ENCODE data around the gene CDC42BPB.
A peak's percentile ranks its signal among the peaks of the same experiment; 100 is the strongest.
"Not testable (repeated sequence)": the region's sequence is repeated elsewhere in the genome, so short reads cannot be mapped to it uniquely, and the experiment has no call there.

The CDC42BPB gene

GRCh38 chr14:103045371-103045869 lies 11.9 kb downstream of the CDC42BPB start:
- in situ Hi-C loops (cut with HindIII; ENCODE audit: low pct_unique_long_range_greater_than_20kb, low sequenced_read_pairs): no loop called here
- no peak for DNase-seq (ENCODE audit: low read depth in 1 of 2, low spot score in 1 of 2)
- no peak for TF ChIP-seq JUND (IDR thresholded peaks at IDR 0.05; ENCODE audit: low read depth)

GRCh38 chr14:103043257-103044015 lies 13.9 kb downstream of the CDC42BPB start:
- no peak for DNase-seq (ENCODE audit: low read depth in 1 of 2, low spot score in 1 of 2)
- no peak for TF ChIP-seq JUND (IDR thresholded peaks at IDR 0.05; ENCODE audit: low read depth)
- in situ Hi-C loops (cut with HindIII; ENCODE audit: low pct_unique_long_range_greater_than_20kb, low sequenced_read_pairs): no loop called here

DNA sequence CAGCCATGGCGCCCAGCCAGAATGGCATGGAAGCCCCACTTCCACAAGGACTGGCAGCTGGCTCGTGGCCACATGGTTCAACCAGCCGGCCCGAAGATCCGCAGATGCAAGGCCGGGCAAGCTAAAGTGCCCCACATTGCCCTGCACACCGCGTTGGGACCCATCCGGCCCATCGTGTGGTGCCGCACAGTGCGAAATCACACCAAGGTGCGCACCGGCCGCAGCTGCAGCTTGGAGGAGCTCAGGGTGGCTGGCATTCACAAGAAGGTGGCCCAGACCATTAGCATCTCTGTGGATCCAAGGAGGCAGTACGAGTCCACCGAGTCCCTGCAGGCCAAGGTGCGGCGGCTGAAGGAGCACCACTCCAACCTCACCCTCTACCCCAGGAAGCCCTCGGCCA lies 15.9 kb downstream of the CDC42BPB start:
- in situ Hi-C loops (cut with HindIII; ENCODE audit: low pct_unique_long_range_greater_than_20kb, low sequenced_read_pairs): no loop called here
- no peak for TF ChIP-seq JUND (IDR thresholded peaks at IDR 0.05; ENCODE audit: low read depth)
- no peak for DNase-seq (ENCODE audit: low read depth in 1 of 2, low spot score in 1 of 2)

GRCh38 chr14:103033681-103034096 lies 23.7 kb downstream of the CDC42BPB start:
- no peak; the same call in 1 of the 2 replicates for TF ChIP-seq JUND (IDR thresholded peaks at IDR 0.05; ENCODE audit: low read depth)
- in situ Hi-C loops (cut with HindIII; ENCODE audit: low pct_unique_long_range_greater_than_20kb, low sequenced_read_pairs): no loop called here
- DNase-seq (ENCODE audit: low read depth in 1 of 2, low spot score in 1 of 2): peak; percentile 25 to 36

GRCh38 chr14:103031956-103032355 lies 25.4 kb downstream of the CDC42BPB start:
- TF ChIP-seq JUND (IDR thresholded peaks at IDR 0.05; ENCODE audit: low read depth): no peak
- in situ Hi-C loops (cut with HindIII; ENCODE audit: low pct_unique_long_range_greater_than_20kb, low sequenced_read_pairs): no loop called here

GRCh38 chr14:103031566-103031911 lies 25.8 kb downstream of the CDC42BPB start:
- no peak for DNase-seq (ENCODE audit: low read depth in 1 of 2, low spot score in 1 of 2)
- TF ChIP-seq JUND (IDR thresholded peaks at IDR 0.05; ENCODE audit: low read depth): no peak
- in situ Hi-C loops (cut with HindIII; ENCODE audit: low pct_unique_long_range_greater_than_20kb, low sequenced_read_pairs): no loop called here

More at GRCh38 chr14:103031956-103032355, 25.4 kb downstream of the CDC42BPB start:
- peak in 1 of 2 experiments; percentile 22 for DNase-seq (ENCODE audit: low read depth in 1 of 2, low spot score in 1 of 2)

DNA sequence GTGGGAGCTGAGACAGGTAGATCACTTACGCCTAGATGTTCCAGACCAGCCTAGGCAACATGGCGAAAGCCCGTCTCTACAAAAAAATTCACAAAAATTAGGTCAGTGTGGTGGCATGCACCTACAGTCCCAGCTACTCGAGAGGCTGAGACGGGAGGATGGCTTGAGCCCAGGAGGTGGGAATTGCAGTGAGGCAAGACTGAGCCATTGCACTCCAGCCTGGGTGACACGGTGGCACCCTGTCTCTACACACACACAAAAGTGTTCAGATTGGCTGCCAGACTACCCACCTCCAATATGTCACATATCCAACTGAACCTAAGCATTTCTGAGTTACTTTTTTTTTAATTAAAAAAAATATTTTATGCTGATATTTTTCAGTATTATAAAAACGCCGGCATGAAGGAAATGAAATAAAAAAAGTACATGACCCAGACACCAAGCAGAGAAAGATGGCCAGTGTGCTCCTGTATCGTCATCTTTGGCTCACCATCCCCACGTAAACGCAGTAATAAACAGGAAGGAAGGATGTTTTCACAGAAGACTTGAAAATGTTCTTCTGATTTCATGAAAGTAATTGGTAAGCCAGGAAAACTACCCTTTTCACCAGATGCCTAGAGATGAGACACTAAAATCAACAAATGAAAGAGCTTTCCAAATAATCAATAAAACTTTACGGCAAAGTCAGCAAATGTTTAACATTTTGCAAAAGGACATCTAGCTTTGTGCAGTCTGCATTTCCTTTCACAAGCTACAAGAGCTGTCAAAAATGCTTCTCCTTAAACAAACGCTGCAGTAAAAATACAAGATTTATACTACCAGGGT lies 26.4 kb downstream of the CDC42BPB start:
- no peak for TF ChIP-seq JUND (IDR thresholded peaks at IDR 0.05; ENCODE audit: low read depth)
- DNase-seq (ENCODE audit: low read depth in 1 of 2, low spot score in 1 of 2): no peak
- in situ Hi-C loops (cut with HindIII; ENCODE audit: low pct_unique_long_range_greater_than_20kb, low sequenced_read_pairs): no loop called here

GRCh38 chr14:103029936-103030335 lies 27.4 kb downstream of the CDC42BPB start:
- no peak for TF ChIP-seq JUND (IDR thresholded peaks at IDR 0.05; ENCODE audit: low read depth)
- DNase-seq (ENCODE audit: low read depth in 1 of 2, low spot score in 1 of 2): no peak
- in situ Hi-C loops (cut with HindIII; ENCODE audit: low pct_unique_long_range_greater_than_20kb, low sequenced_read_pairs): no loop called here

DNA sequence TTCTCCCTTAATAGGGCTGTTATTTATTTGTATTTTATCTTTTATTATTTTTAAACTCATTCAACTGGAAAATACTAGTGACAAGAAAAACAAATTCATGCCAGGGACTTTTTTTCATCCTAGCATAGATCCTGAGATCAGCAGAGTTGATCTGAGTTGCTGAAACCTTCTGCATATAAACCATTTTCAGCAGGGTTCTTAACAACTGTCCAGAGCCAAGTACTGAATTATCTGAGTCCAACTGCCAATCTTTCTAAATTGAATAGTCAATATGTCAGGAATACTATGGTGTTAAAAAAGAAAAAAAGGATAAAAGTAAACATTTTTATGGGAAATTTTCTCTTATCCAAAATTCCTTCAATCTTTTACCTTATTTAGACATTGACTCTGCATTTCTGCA lies 28.6 kb downstream of the CDC42BPB start:
- in situ Hi-C loops (cut with HindIII; ENCODE audit: low pct_unique_long_range_greater_than_20kb, low sequenced_read_pairs): no loop called here
- no peak for DNase-seq (ENCODE audit: low read depth in 1 of 2, low spot score in 1 of 2)
- no peak for TF ChIP-seq JUND (IDR thresholded peaks at IDR 0.05; ENCODE audit: low read depth)

DNA sequence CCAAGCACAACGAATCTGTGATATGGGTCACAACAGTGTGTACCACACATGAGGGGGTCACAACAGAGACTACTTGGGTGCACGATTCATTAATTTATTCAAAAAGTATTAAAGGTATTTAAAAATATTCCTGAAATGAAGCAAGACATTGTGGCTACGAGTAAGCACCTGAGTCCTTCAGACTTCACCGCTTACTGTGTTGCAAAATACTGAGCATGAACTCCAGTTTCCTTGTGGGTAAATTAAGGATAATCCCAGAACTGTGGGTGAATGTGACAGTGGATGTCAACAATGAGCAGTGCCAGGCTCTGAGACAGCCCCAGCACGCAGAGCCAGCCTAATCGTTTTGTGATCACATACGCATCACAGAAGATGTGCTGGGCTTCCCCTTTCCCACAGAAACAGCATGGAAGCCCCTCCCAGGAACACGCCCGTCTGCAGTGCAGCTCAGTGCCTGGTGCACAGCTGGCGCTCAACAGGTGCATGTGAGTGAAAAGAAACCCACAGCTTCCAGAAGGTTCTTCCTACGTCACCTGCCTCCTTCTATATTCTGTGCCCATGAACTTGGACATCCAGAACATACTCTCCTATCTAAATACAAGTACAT lies 29.1 kb downstream of the CDC42BPB start:
- DNase-seq (ENCODE audit: low read depth in 1 of 2, low spot score in 1 of 2): no peak
- in situ Hi-C loops (cut with HindIII; ENCODE audit: low pct_unique_long_range_greater_than_20kb, low sequenced_read_pairs): no loop called here
- no peak for TF ChIP-seq JUND (IDR thresholded peaks at IDR 0.05; ENCODE audit: low read depth)

DNA sequence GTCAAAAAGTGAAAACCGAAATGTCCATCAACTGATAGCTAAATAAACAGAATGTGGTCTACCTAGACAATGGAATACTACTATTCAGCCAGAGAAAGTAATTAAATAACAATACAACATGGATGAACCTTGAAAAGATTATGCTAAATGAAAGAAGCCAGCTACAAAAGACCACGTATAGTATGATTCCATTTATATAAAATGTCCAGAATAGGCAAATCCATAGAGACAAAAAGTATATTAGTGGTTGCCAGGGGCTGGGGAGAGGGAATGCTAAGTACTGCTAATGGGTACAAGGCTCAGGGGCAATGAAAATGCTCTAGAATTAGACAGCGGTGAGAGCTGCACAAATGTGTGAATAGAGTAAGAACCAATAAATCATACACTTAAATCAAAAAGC lies 29.9 kb downstream of the CDC42BPB start:
- in situ Hi-C loops (cut with HindIII; ENCODE audit: low pct_unique_long_range_greater_than_20kb, low sequenced_read_pairs): no loop called here
- TF ChIP-seq JUND (IDR thresholded peaks at IDR 0.05; ENCODE audit: low read depth): no peak
- no peak for DNase-seq (ENCODE audit: low read depth in 1 of 2, low spot score in 1 of 2)

DNA sequence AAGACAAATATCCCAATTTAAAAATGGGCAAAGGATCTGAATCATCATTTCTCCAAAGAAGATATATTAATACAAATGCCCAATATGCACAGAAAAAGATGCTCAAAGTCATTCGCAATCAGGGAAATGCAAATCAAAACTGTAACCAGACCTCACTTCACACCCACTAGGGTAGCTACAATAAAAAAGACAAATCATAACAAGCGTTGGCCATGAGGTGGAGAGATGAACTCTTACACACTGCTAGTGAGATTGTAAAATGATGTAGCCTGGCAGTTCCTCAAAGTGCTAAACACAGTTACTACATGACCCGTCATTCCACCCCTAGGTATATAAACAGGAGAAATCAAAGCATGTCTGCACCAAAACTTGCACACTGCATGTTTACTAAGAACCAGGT lies 30.4 kb downstream of the CDC42BPB start:
- in situ Hi-C loops (cut with HindIII; ENCODE audit: low pct_unique_long_range_greater_than_20kb, low sequenced_read_pairs): no loop called here
- TF ChIP-seq JUND (IDR thresholded peaks at IDR 0.05; ENCODE audit: low read depth): no peak
- DNase-seq (ENCODE audit: low read depth in 1 of 2, low spot score in 1 of 2): no peak

GRCh38 chr14:103026196-103026595 lies 31.2 kb downstream of the CDC42BPB start:
- in situ Hi-C loops (cut with HindIII; ENCODE audit: low pct_unique_long_range_greater_than_20kb, low sequenced_read_pairs): not testable (repeated sequence)

More at GRCh38 chr14:103026196-103026595, 31.2 kb downstream of the CDC42BPB start:
- peak in 1 of 2 experiments; percentile 59 for DNase-seq (ENCODE audit: low read depth in 1 of 2, low spot score in 1 of 2)

All from T47D (cell line).